ENCODE measurements around the gene NEMP1. TPM values are rescaled to one million over a fixed set of nuclear protein-coding genes. Genes with fewer than 3 reads are reported as not detected.

Gene NEMP1
- total RNA-seq, 4 donors from 2014 or later: 4.6 to 11.6 (median 5.7) TPM

DNA sequence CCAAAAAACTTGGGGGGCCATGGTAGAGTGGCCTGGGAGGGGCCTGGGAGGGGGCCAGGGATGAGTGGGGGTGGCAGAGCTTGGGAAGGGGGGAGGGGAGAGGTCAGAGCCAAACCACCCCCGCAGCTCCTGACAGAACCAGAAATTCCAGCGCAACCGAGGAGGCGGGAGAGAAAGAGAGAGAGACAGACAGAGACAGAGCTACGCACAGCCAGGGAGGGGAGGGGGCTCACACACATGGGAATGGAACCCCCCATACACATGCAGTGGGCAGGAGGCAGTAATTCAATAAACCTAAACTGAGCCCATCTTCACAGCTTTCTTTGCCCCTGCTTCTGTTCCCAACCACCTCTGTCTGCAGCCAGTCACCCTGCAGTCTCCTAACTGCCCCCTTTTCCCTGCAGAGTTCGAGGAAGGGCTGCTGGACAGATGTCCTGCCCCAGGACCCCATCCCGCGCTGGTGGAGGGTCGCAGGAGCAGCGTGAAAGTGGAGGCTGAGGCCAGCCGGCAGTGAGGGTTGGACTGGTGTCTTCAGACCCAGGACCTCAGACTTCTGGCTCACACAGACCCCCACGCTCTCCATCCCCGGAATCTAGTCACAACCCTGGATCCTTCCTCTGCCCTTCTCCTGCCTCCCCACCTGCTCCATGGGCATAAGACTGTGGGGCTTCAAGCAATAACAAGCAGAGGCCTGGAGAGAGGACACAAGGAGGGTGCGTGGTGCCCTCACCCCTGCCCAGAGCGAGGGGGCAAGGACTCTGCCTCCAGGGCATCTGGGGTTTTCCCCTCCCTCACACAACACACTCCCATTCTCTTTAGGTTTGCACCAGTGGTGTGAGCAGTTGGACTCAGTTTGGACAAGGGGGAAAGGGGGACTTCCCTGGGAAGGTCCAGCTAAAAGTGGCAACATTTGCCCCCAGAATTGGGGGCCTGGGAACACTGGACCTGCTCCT, 15.9 kb upstream of the NEMP1 start:
- H3K27me3 ChIP-seq: no peaks in the 10 kb centered on the region
- peaks cover 0 to 48% (median 21%) of the 10 kb centered on the region in 4 donors for H3K4me1 ChIP-seq
- peak overlapping the region; percentile 65 to 89 (median 75) for H3K27ac ChIP-seq
- peak overlapping the region in 1 of 4 donors; percentile 27 for H3K4me3 ChIP-seq
- TF ChIP-seq, protein P1, sequence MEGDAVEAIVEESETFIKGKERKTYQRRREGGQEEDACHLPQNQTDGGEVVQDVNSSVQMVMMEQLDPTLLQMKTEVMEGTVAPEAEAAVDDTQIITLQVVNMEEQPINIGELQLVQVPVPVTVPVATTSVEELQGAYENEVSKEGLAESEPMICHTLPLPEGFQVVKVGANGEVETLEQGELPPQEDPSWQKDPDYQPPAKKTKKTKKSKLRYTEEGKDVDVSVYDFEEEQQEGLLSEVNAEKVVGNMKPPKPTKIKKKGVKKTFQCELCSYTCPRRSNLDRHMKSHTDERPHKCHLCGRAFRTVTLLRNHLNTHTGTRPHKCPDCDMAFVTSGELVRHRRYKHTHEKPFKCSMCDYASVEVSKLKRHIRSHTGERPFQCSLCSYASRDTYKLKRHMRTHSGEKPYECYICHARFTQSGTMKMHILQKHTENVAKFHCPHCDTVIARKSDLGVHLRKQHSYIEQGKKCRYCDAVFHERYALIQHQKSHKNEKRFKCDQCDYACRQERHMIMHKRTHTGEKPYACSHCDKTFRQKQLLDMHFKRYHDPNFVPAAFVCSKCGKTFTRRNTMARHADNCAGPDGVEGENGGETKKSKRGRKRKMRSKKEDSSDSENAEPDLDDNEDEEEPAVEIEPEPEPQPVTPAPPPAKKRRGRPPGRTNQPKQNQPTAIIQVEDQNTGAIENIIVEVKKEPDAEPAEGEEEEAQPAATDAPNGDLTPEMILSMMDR (IDR thresholded peaks at IDR 0.05): no peak
- TF ChIP-seq POLR2A (IDR thresholded peaks at IDR 0.05): no peak
- H3K9me3 ChIP-seq: no peaks in the 10 kb centered on the region
- no peak for DNase-seq
- peaks cover 0 to 67% (median 0%) of the 10 kb centered on the region in 3 donors for H3K36me3 ChIP-seq

DNA sequence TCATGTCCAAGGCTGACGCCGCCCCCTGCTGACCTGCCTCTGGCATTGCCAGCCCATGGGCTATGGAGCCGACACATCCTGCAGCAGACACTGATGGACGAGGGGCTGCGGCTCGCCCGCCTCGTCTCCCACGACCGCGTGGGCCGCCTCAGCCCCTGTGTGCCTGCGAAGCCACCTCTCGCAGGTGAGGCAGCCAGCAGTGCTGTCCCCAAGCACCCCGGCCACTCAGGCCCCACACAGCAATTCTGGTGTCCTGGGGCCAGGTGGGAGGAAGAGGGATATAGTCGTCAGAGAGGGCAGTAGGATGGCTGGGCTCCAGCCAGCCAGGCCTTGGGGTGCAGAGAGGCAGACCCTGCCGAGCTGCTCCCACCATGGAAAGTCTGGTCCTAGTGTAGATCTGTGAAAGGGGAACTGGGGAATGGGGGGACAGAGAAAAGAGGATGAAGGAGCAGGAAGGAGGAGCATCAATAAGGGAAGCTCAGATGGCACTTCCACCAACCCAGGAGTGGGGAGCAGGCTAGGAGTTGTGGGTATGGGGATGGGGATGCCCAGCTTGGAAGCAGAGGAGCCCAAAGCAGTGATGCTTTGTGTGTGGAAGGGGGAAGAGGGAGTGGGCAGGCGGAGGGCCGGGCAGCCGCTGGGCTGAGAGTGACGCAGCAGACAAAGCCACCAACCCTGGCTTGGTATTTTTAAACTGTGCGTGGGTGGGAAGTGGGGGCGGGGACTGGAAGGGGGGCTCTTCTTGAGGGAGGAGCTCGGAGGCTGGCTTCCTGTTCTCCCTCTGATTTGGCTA, 15.0 kb upstream of the NEMP1 start:
- H3K4me3 ChIP-seq: peak overlapping the region in 1 of 4 donors; percentile 27
- no peak for TF ChIP-seq POLR2A (IDR thresholded peaks at IDR 0.05)
- TF ChIP-seq, protein P1 (IDR thresholded peaks at IDR 0.05): peak; percentile 50 to 61 (median 54)
- DNase-seq: peak; percentile 66 to 87 (median 84)
- peak overlapping the region; percentile 65 to 89 (median 75) for H3K27ac ChIP-seq
- no peaks in the 10 kb centered on the region for H3K27me3 ChIP-seq
- no peaks in the 10 kb centered on the region for H3K9me3 ChIP-seq
- peaks cover 0 to 58% (median 0%) of the 10 kb centered on the region in 3 donors for H3K36me3 ChIP-seq
- H3K4me1 ChIP-seq: peaks cover 0 to 48% (median 21%) of the 10 kb centered on the region in 4 donors

DNA sequence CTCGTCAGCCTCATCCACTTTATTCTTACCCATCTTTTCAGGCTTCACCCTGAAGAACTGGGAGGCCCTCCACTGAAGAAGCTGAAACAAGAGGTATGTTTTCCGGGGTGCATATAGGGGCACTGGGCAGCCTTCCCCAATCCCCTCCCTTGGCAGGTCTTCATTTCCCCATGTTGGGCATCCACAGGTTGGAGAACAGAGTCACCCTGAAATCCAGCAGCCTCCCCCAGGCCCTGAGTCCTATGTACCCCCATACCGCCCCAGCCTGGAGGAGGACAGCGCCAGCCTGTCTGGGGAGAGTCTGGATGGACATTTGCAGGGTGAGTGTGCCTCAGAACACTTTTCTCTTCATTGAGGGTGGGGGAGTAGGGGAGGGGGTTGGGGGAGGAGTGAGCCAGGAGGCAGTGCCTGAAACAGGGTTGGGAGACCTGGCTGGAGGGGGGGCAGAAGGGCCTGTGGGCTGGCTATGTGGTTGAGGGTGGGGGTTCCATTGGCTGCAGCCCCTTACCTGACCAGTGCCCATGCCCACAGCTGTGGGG, 14.4 kb upstream of the NEMP1 start:
- peaks cover 0 to 52% (median 0%) of the 10 kb centered on the region in 3 donors for H3K36me3 ChIP-seq
- peak overlapping the region; percentile 65 to 89 (median 75) for H3K27ac ChIP-seq

DNA sequence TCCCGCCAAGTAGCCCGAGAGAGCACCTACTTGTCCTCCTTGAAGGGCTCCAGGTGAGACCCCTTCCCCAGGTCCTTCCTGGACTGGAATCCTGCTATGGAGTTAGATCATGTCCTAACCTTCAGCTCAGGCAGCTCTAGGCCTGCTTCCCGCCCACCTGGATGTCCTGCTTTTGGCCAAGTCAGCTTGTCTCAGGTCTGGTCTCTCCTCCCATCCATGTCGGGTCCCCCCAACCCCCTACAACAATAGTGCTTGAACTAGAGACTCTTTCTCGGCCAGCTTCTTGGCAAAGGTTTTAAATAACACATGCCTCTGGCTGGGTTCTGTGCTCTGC, 13.9 kb upstream of the NEMP1 start:
- H3K27me3 ChIP-seq: no peaks in the 10 kb centered on the region
- no peak for DNase-seq
- H3K4me3 ChIP-seq: no peak overlapping the region
- H3K27ac ChIP-seq: peak overlapping the region; percentile 46 to 76 (median 70)
- TF ChIP-seq, protein P1 (IDR thresholded peaks at IDR 0.05): no peak
- peaks cover 0 to 48% (median 23%) of the 10 kb centered on the region in 4 donors for H3K4me1 ChIP-seq
- H3K9me3 ChIP-seq: no peaks in the 10 kb centered on the region
- peaks cover 0 to 47% (median 0%) of the 10 kb centered on the region in 3 donors for H3K36me3 ChIP-seq

More for the DNA sequence above, 14.4 kb upstream of the NEMP1 start:
- TF ChIP-seq, protein P1 (IDR thresholded peaks at IDR 0.05): no peak
- TF ChIP-seq POLR2A (IDR thresholded peaks at IDR 0.05): no peak
- no peaks in the 10 kb centered on the region for H3K9me3 ChIP-seq
- H3K4me3 ChIP-seq: no peak overlapping the region
- no peaks in the 10 kb centered on the region for H3K27me3 ChIP-seq
- peaks cover 0 to 48% (median 23%) of the 10 kb centered on the region in 4 donors for H3K4me1 ChIP-seq
- DNase-seq: no peak
